Gastroesophageal sphincter (tissue), 4 donors: ENCODE results near the gene HAPSTR1. TPM values are rescaled to one million over a fixed set of nuclear protein-coding genes. Genes with fewer than 3 reads are reported as not detected.

Experiments used
- ATAC-seq: fragments of 150-250 bp; one replicate; pipeline ENCODE4 v1.9.1; 2016; ENCODE audit warnings: mild to moderate bottlenecking, moderate library complexity
- H3K27ac ChIP-seq, 4 donors: fragments of 200-600 bp; sonication (generic) in 3 of 4; 1 replicate in 3 of 4; 2 replicates in 1 of 4; pipeline ENCODE4 v1.5.1; 2016 to 2019
- H3K27me3 ChIP-seq: fragments of 200-600 bp; sonication (generic); one replicate; pipeline ENCODE4 v1.5.1; 2019
- H3K36me3 ChIP-seq, 2 donors: fragments of 200-600 bp; sonication (generic); one replicate each; pipeline ENCODE4 v1.5.1; 2019; ENCODE audit warnings: control low read depth in 1 of 2
- H3K4me1 ChIP-seq, 3 donors: fragments of 200-600 bp; sonication (generic); 1 replicate in 2 of 3; 2 replicates in 1 of 3; pipeline ENCODE4 v1.5.1; 2016 to 2019; ENCODE audit warnings: control low read depth in 2 of 3
- H3K4me3 ChIP-seq, 2 donors: fragments of 200-600 bp; sonication (generic); one replicate each; pipeline ENCODE4 v1.5.1; 2019; ENCODE audit warnings: mild to moderate bottlenecking in 1 of 2, moderate library complexity in 1 of 2
- H3K9me3 ChIP-seq, 3 donors: fragments of 200-600 bp; sonication (generic); one replicate each; pipeline ENCODE4 v1.5.1; 2017 to 2019; ENCODE audit warnings: control low read depth in 2 of 3
- EP300 ChIP-seq: sonication (generic); formaldehyde crosslinking; IDR thresholded peaks from one replicate; pipeline ENCODE4 v1.6.1; 2017; ENCODE audit warnings: antibody characterized with exemption, mild to moderate bottlenecking
- POLR2A ChIP-seq, 2 donors: fragments of 450-650 bp; IDR thresholded peaks; one replicate each; pipeline ENCODE4 v1.6.1; 2017; ENCODE audit warnings: antibody characterized with exemption in 2 of 2, mild to moderate bottlenecking in 2 of 2, moderate library complexity in 1 of 2
- POLR2AphosphoS5 ChIP-seq: sonication (generic); formaldehyde crosslinking; IDR thresholded peaks from one replicate; pipeline ENCODE4 v1.6.1; 2017; ENCODE audit warnings: antibody characterized with exemption
- WGBS, 2 donors: methylation state at CpG; one replicate each; pipeline ENCODE4 v1.1.5; 2018; ENCODE audit warnings: low coverage in 1 of 2; 5-methylcytosine and 5-hydroxymethylcytosine counted together
- total RNA-seq, 4 donors: library from RNA; depleted of rRNA; stranded (reverse); fragments of >200 nt; gene quantifications; one replicate each; pipeline ENCODE4 v1.1.0, GENCODE V29; 2016
- TF ChIP-seq, protein P1 (sequence below), 4 experiments: fragments of 200-600 bp in 2 of 4; fragments of 450-650 bp in 2 of 4; sonication (generic) in 1 of 4; IDR thresholded peaks; one replicate each; pipeline ENCODE4 v1.5.1; 2017 to 2019; ENCODE audit warnings: antibody characterized with exemption in 4 of 4, mild to moderate bottlenecking in 2 of 4, moderate library complexity in 2 of 4

HAPSTR1 gene
- total RNA-seq, 4 donors from 2014 or later, result 58.9 to 78.3 (median 64.7) TPM

DNA sequence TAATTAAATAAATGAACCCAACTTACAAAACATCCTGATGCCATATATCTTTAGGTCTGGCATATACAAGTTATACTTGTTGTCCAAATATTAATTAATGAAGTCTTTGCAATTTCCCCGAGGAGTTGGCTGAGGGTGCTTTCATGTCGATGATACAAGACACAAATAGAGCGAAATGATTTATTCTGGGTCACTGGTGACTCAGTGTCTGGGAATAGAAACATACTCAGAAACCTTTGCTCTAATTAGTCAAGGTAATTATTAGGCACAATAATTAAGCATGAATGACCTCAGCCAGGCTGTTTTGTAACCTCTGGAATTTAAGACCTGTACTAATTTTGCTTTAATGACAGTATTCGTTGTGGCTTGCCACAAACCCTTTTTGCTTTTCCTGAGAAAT, 37.0 kb upstream of the HAPSTR1 start:
- Histone ChIP-seq H3K9me3 (no peaks in the 10 kb centered on the region), H3K36me3 (no peaks in the 10 kb centered on the region), H3K27ac (no peak overlapping the region), H3K27me3 (no peaks in the 10 kb centered on the region), H3K4me1 (no peaks in the 10 kb centered on the region), H3K4me3 (no peak overlapping the region)
- 55 to 56% methylated on average over 4 of the region's 4 CpGs for WGBS, 2 donors
- ATAC-seq, result no peak
- no peak for TF ChIP-seq POLR2AphosphoS5

DNA sequence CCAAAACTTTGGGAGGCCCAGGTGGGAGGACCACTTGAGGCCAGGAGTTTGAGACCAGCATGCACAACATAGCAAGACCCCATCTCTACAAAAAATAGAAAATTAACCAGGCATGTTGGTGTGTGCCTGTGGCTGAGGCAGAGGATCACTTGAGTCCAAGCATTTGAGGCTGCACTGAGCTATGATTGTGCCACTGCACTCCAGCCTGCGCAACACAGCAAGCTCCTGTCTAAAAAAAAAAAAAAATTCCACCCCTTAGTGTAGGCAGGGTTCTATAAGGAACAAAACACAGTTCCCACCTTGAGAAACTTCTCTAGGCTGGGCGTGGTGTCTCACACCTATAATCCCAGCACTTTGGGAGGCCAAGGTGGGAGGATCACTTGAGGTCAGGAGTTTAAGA, 36.3 kb upstream of the HAPSTR1 start:
- H3K36me3 ChIP-seq, result no peaks in the 10 kb centered on the region
- no peak for TF ChIP-seq EP300
- no peak for TF ChIP-seq POLR2AphosphoS5
- no peak for TF ChIP-seq POLR2A (IDR thresholded peaks at IDR 0.05)
- TF ChIP-seq, protein P1, sequence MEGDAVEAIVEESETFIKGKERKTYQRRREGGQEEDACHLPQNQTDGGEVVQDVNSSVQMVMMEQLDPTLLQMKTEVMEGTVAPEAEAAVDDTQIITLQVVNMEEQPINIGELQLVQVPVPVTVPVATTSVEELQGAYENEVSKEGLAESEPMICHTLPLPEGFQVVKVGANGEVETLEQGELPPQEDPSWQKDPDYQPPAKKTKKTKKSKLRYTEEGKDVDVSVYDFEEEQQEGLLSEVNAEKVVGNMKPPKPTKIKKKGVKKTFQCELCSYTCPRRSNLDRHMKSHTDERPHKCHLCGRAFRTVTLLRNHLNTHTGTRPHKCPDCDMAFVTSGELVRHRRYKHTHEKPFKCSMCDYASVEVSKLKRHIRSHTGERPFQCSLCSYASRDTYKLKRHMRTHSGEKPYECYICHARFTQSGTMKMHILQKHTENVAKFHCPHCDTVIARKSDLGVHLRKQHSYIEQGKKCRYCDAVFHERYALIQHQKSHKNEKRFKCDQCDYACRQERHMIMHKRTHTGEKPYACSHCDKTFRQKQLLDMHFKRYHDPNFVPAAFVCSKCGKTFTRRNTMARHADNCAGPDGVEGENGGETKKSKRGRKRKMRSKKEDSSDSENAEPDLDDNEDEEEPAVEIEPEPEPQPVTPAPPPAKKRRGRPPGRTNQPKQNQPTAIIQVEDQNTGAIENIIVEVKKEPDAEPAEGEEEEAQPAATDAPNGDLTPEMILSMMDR (IDR thresholded peaks at IDR 0.05), result no peak
- WGBS, 2 donors, result 90 to 100% methylated on average over 1 to 2 of the region's 2 CpGs
- H3K9me3 ChIP-seq, result no peaks in the 10 kb centered on the region
- H3K4me1 ChIP-seq, result no peaks in the 10 kb centered on the region
- ATAC-seq, result no peak
- H3K27ac ChIP-seq, result no peak overlapping the region
- no peaks in the 10 kb centered on the region for H3K27me3 ChIP-seq
- no peak overlapping the region for H3K4me3 ChIP-seq

DNA sequence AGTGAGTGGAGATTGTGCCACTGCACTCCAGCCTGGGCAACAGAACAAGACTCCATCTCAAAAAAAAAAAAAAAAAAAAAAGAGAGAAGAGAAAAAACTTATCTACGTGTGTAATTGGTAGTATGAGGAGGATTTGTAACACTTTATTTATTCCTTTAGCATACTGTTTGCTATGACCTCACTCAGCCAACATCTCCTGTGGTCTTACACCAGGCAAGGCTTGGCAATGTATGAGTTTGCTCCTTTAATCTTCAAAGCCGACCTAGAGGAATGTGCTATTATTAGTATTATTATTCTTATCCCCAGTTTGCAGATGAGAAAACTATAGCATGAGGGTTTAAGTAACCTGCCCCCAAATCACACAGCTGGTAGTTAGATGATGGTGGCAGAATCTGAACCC, 35.8 kb upstream of the HAPSTR1 start:
- 67 to 79% methylated on average over 1 to 2 of the region's 2 CpGs for WGBS, 2 donors
- Histone ChIP-seq H3K4me1 (peaks cover 0 to 3% (median 0%) of the 10 kb centered on the region in 3 donors), H3K36me3 (no peaks in the 10 kb centered on the region), H3K27me3 (no peaks in the 10 kb centered on the region), H3K27ac (no peak overlapping the region), H3K9me3 (no peaks in the 10 kb centered on the region), H3K4me3 (no peak overlapping the region)
- no peak for ATAC-seq
- TF ChIP-seq POLR2A (IDR thresholded peaks at IDR 0.05) (no peak), EP300 (no peak), POLR2AphosphoS5 (no peak)
- TF ChIP-seq, protein P1 (IDR thresholded peaks at IDR 0.05), result no peak

DNA sequence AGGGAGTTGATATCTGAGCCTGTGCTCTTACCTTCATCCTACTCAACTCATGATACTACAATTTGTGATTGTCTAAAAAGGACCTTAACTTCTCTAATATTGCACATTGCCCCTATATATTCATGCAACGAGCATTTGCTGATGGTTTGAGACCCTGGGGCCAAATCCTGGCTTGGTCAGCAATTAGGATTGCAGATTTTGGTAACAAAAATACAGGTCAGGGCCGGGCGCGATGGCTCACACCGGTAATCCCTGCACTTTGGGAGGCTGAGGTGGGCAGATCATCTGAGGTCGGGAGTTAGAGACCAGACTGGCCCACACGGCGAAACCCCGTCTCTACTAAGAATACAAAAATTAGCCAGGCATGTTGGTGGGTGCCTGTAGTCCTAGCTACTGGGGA, 35.4 kb upstream of the HAPSTR1 start:
- WGBS, 2 donors, result 67 to 80% methylated on average over 3 to 6 of the region's 9 CpGs

DNA sequence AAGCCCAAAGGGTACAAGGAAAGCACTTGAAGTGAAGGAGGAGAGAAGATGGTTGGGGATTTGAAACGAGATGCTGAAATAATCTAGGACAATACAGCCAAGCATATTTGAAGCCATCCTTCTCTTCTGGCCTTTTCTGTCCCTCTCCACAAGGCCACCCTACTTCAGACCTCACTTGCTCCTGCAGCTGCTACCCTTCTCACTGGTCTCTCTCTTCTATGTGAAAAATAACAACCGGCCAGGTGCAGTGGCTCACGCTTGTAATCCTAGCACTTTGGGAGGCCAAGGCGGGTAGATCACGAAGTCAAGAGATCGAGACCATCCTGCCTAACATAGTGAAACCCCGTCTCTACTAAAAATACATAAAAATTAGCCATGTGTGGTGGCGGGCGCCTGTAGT, 33.2 kb upstream of the HAPSTR1 start:
- no peak for TF ChIP-seq POLR2A (IDR thresholded peaks at IDR 0.05)
- TF ChIP-seq EP300, result no peak
- TF ChIP-seq, protein P1 (IDR thresholded peaks at IDR 0.05), result no peak
- TF ChIP-seq POLR2AphosphoS5, result no peak
- Histone ChIP-seq H3K27me3 (no peaks in the 10 kb centered on the region), H3K4me3 (no peak overlapping the region), H3K27ac (no peak overlapping the region), H3K9me3 (no peaks in the 10 kb centered on the region), H3K4me1 (peaks cover 0 to 20% (median 0%) of the 10 kb centered on the region in 3 donors), H3K36me3 (no peaks in the 10 kb centered on the region)
- ATAC-seq, result no peak
- 81 to 84% methylated on average over 6 of the region's 9 CpGs for WGBS, 2 donors

More for the DNA sequence above, 35.4 kb upstream of the HAPSTR1 start:
- Histone ChIP-seq H3K9me3 (no peaks in the 10 kb centered on the region), H3K4me3 (no peak overlapping the region), H3K27me3 (no peaks in the 10 kb centered on the region), H3K27ac (no peak overlapping the region), H3K4me1 (peaks cover 0 to 7% (median 0%) of the 10 kb centered on the region in 3 donors), H3K36me3 (no peaks in the 10 kb centered on the region)
- no peak for ATAC-seq
- TF ChIP-seq POLR2AphosphoS5 (no peak), EP300 (no peak), POLR2A (IDR thresholded peaks at IDR 0.05) (no peak)
- TF ChIP-seq, protein P1 (IDR thresholded peaks at IDR 0.05), result no peak
